Liver (tissue), 9 donors: ENCODE measurements around the gene ENTR1. TPM values are rescaled to one million over a fixed set of nuclear protein-coding genes. Genes with fewer than 3 reads are reported as not detected.
A peak's percentile ranks its signal among the peaks of the same experiment; 100 is the strongest.

Experiments used
- DNase-seq: peaks from one replicate; pipeline ENCODE4 v3.0.0-alpha.2; 2017; ENCODE audit warnings: low spot score
- H3K27ac ChIP-seq, 2 donors: one replicate each; pipeline ENCODE4 v1.7.0; 2013; ENCODE audit warnings: inconsistent platforms in 2 of 2, low read length in 2 of 2, control low read depth in 1 of 2, low read depth in 1 of 2, mild to moderate bottlenecking in 1 of 2
- H3K27me3 ChIP-seq, 4 donors: one replicate each; pipeline versions ENCODE4 v1.6.1 to v1.7.0; 2013; ENCODE audit warnings: low read length in 3 of 4, inconsistent platforms in 1 of 4, mild to moderate bottlenecking in 1 of 4, moderate library complexity in 1 of 4; ENCODE audit not compliant: control insufficient read depth in 4 of 4, insufficient read depth in 4 of 4
- H3K36me3 ChIP-seq, 4 donors: one replicate each; pipeline versions ENCODE4 v1.6.1 to v1.7.0; 2013; ENCODE audit warnings: low read length in 3 of 4, mild to moderate bottlenecking in 3 of 4, low read depth in 1 of 4, moderate library complexity in 1 of 4; ENCODE audit not compliant: control insufficient read depth in 4 of 4, insufficient read depth in 3 of 4
- H3K4me1 ChIP-seq, 4 donors: one replicate each; pipeline versions ENCODE4 v1.6.1 to v1.7.0; 2013; ENCODE audit warnings: low read length in 3 of 4, mild to moderate bottlenecking in 3 of 4, moderate library complexity in 1 of 4; ENCODE audit not compliant: control insufficient read depth in 4 of 4, insufficient read depth in 4 of 4
- H3K4me3 ChIP-seq, 3 donors: one replicate each; pipeline versions ENCODE4 v1.6.1 to v1.7.0; 2013; ENCODE audit warnings: low read length in 3 of 3, control low read depth in 1 of 3, low read depth in 1 of 3, mild to moderate bottlenecking in 1 of 3
- H3K9ac ChIP-seq, 2 donors: one replicate each; pipeline ENCODE4 v1.7.0; 2013; ENCODE audit warnings: low read length in 2 of 2, mild to moderate bottlenecking in 2 of 2, moderate library complexity in 2 of 2, control low read depth in 1 of 2, low read depth in 1 of 2
- H3K9me3 ChIP-seq, 4 donors: one replicate each; pipeline versions ENCODE4 v1.6.1 to v1.7.0; 2013; ENCODE audit warnings: low read length in 3 of 4; ENCODE audit not compliant: control insufficient read depth in 4 of 4
- ATF3 ChIP-seq: IDR thresholded peaks from 2 replicates; pipeline ENCODE4 v1.6.1; 2016; ENCODE audit warnings: antibody characterized with exemption
- CTCF ChIP-seq: fragments of 150-350 bp; IDR thresholded peaks from 2 replicates; pipeline ENCODE4 v1.5.1; 2017; ENCODE audit warnings: improper control_type of control experiment, low read depth, low read length; ENCODE audit not compliant: missing input control
- EGR1 ChIP-seq, 2 donors: IDR thresholded peaks; 2 replicates each; pipeline ENCODE4 v1.6.1; 2016 to 2018; ENCODE audit warnings: antibody characterized with exemption in 2 of 2, low read depth in 2 of 2
- FOXA1 ChIP-seq: IDR thresholded peaks from 2 replicates; pipeline ENCODE4 v1.6.1; 2016; ENCODE audit warnings: antibody characterized with exemption
- FOXA2 ChIP-seq: IDR thresholded peaks from 2 replicates; pipeline ENCODE4 v1.6.1; 2016; ENCODE audit warnings: antibody characterized with exemption
- GABPA ChIP-seq, 2 donors: IDR thresholded peaks in 1 of 2; conservative IDR thresholded peaks in 1 of 2; 2 replicates each; pipeline ENCODE4 v1.6.1; 2016; ENCODE audit warnings: antibody characterized with exemption in 2 of 2, mild to moderate bottlenecking in 1 of 2, moderate library complexity in 1 of 2
- HNF4A ChIP-seq, 2 donors: conservative IDR thresholded peaks; 2 replicates each; pipeline ENCODE4 v1.6.1; 2016; ENCODE audit warnings: antibody characterized with exemption in 2 of 2, mild to moderate bottlenecking in 2 of 2
- HNF4G ChIP-seq: IDR thresholded peaks from 2 replicates; pipeline ENCODE4 v1.6.1; 2016; ENCODE audit warnings: antibody characterized with exemption
- JUND ChIP-seq, 2 donors: IDR thresholded peaks; 2 replicates each; pipeline ENCODE4 v1.6.1; 2016; ENCODE audit warnings: antibody characterized with exemption in 2 of 2
- MAX ChIP-seq: IDR thresholded peaks from 2 replicates; pipeline ENCODE4 v1.6.1; 2016; ENCODE audit warnings: antibody characterized with exemption
- NR2F2 ChIP-seq: IDR thresholded peaks from 2 replicates; pipeline ENCODE4 v1.6.1; 2016; ENCODE audit warnings: antibody characterized with exemption
- RAD21 ChIP-seq, 2 donors: IDR thresholded peaks; 2 replicates each; pipeline ENCODE4 v1.6.1; 2016; ENCODE audit warnings: antibody characterized with exemption in 2 of 2, mild to moderate bottlenecking in 2 of 2
- RXRA ChIP-seq, 2 donors: IDR thresholded peaks; 2 replicates each; pipeline ENCODE4 v1.6.1; 2017 to 2018; ENCODE audit warnings: antibody characterized with exemption in 2 of 2, mild to moderate bottlenecking in 1 of 2
- SP1 ChIP-seq: IDR thresholded peaks from 2 replicates; pipeline ENCODE4 v1.6.1; 2018; ENCODE audit warnings: antibody characterized with exemption, mild to moderate bottlenecking
- TAF1 ChIP-seq: conservative IDR thresholded peaks from 2 replicates; pipeline ENCODE4 v1.6.1; 2016; ENCODE audit warnings: antibody characterized with exemption, mild to moderate bottlenecking
- YY1 ChIP-seq: IDR thresholded peaks from 2 replicates; pipeline ENCODE4 v1.6.1; 2016; ENCODE audit warnings: antibody characterized with exemption, mild to moderate bottlenecking
- WGBS: extraction: QIAGEN DNeasy Blood & Tissue Kit; methylation state at CpG from one replicate; pipeline ENCODE4 v1.1.7; 2013; 5-methylcytosine and 5-hydroxymethylcytosine counted together
- polyA plus RNA-seq, 2 donors: library from polyadenylated mRNA; stranded (reverse) in 1 of 2; unstranded in 1 of 2; fragments of 200-250 nt in 1 of 2; fragments of >200 nt in 1 of 2; fragmentation: Nextera tagmentation in 1 of 2; extraction: Ambion mirVana in 1 of 2; gene quantifications; one replicate each; pipeline versions ENCODE4 v1.2.1 to v1.2.3, GENCODE V29; 2013 to 2015
- total RNA-seq, 2 donors: library from RNA; depleted of rRNA; stranded (reverse); fragments of >200 nt; gene quantifications; one replicate each; pipeline ENCODE4 v1.2.3, GENCODE V29; 2014
- TF ChIP-seq, protein P1 (sequence below): IDR thresholded peaks from 2 replicates; pipeline ENCODE4 v1.6.1; 2016; ENCODE audit warnings: antibody characterized with exemption, mild to moderate bottlenecking
- TF ChIP-seq, protein P2 (sequence below): IDR thresholded peaks from 2 replicates; pipeline ENCODE4 v1.6.1; 2016; ENCODE audit warnings: antibody characterized with exemption
- donor health status: healthy.
- donor health status: healthy.
- donor health status: healthy.
- donor health status: healthy.
- donor health status: healthy.

ENTR1 gene
- total and polyA plus RNA-seq, 4 donors = 11.0 to 28.1 (median 19.1) TPM

GRCh38 chr9:136378170-136379002, 32.0 kb downstream of the ENTR1 start:
- Histone ChIP-seq H3K36me3 (peaks cover 2 to 40% (median 14%) of the 10 kb centered on the region in 4 donors), H3K27ac (no peak overlapping the region), H3K9ac (no peak overlapping the region), H3K4me1 (peaks cover 0 to 16% (median 4%) of the 10 kb centered on the region in 4 donors), H3K9me3 (no peaks in the 10 kb centered on the region), H3K27me3 (no peaks in the 10 kb centered on the region), H3K4me3 (no peak overlapping the region)
- TF ChIP-seq SP1 (peak; percentile 40), ATF3 (no peak), HNF4A (conservative IDR thresholded peaks at IDR 0.05) (peak; percentile 49 to 53), GABPA (IDR thresholded peaks at IDR 0.05 in 1 of 2, conservative IDR thresholded peaks at IDR 0.05 in 1 of 2) (no peak)
- 66% methylated on average over 28 of the region's 28 CpGs for WGBS
- peak; percentile 52 for DNase-seq

GRCh38 chr9:136377341-136378169, 32.9 kb downstream of the ENTR1 start:
- 92% methylated on average over 32 of the region's 32 CpGs for WGBS
- no peak for DNase-seq
- no peaks in the 10 kb centered on the region for H3K9me3 ChIP-seq
- peaks cover 0 to 18% (median 8%) of the 10 kb centered on the region in 4 donors for H3K4me1 ChIP-seq
- no peak overlapping the region for H3K4me3 ChIP-seq
- no peak overlapping the region for H3K27ac ChIP-seq
- TF ChIP-seq JUND (IDR thresholded peaks at IDR 0.05) (no peak), HNF4A (conservative IDR thresholded peaks at IDR 0.05) (no peak), EGR1 (IDR thresholded peaks at IDR 0.05; ENCODE audit: low read depth in 2 of 2) (no peak), RXRA (IDR thresholded peaks at IDR 0.05) (no peak), CTCF (no peak), RAD21 (IDR thresholded peaks at IDR 0.05) (no peak), SP1 (no peak), GABPA (IDR thresholded peaks at IDR 0.05 in 1 of 2, conservative IDR thresholded peaks at IDR 0.05 in 1 of 2) (no peak), ATF3 (no peak), MAX (no peak), FOXA2 (no peak), HNF4G (no peak), FOXA1 (no peak), YY1 (no peak), TAF1 (no peak), NR2F2 (no peak)
- TF ChIP-seq, protein P1, sequence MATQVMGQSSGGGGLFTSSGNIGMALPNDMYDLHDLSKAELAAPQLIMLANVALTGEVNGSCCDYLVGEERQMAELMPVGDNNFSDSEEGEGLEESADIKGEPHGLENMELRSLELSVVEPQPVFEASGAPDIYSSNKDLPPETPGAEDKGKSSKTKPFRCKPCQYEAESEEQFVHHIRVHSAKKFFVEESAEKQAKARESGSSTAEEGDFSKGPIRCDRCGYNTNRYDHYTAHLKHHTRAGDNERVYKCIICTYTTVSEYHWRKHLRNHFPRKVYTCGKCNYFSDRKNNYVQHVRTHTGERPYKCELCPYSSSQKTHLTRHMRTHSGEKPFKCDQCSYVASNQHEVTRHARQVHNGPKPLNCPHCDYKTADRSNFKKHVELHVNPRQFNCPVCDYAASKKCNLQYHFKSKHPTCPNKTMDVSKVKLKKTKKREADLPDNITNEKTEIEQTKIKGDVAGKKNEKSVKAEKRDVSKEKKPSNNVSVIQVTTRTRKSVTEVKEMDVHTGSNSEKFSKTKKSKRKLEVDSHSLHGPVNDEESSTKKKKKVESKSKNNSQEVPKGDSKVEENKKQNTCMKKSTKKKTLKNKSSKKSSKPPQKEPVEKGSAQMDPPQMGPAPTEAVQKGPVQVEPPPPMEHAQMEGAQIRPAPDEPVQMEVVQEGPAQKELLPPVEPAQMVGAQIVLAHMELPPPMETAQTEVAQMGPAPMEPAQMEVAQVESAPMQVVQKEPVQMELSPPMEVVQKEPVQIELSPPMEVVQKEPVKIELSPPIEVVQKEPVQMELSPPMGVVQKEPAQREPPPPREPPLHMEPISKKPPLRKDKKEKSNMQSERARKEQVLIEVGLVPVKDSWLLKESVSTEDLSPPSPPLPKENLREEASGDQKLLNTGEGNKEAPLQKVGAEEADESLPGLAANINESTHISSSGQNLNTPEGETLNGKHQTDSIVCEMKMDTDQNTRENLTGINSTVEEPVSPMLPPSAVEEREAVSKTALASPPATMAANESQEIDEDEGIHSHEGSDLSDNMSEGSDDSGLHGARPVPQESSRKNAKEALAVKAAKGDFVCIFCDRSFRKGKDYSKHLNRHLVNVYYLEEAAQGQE = no peak
- TF ChIP-seq, protein P2, sequence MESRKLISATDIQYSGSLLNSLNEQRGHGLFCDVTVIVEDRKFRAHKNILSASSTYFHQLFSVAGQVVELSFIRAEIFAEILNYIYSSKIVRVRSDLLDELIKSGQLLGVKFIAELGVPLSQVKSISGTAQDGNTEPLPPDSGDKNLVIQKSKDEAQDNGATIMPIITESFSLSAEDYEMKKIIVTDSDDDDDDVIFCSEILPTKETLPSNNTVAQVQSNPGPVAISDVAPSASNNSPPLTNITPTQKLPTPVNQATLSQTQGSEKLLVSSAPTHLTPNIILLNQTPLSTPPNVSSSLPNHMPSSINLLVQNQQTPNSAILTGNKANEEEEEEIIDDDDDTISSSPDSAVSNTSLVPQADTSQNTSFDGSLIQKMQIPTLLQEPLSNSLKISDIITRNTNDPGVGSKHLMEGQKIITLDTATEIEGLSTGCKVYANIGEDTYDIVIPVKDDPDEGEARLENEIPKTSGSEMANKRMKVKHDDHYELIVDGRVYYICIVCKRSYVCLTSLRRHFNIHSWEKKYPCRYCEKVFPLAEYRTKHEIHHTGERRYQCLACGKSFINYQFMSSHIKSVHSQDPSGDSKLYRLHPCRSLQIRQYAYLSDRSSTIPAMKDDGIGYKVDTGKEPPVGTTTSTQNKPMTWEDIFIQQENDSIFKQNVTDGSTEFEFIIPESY = no peak
- H3K36me3 ChIP-seq = peaks cover 0 to 32% (median 12%) of the 10 kb centered on the region in 4 donors
- H3K9ac ChIP-seq = no peak overlapping the region
- no peaks in the 10 kb centered on the region for H3K27me3 ChIP-seq
